SK-N-SH treated with all-trans-retinoic acid at 6 μM for 48 hours (cell line): ENCODE results near the gene TNP2.
"Not testable (repeated sequence)": the region's sequence is repeated elsewhere in the genome, so short reads cannot be mapped to it uniquely, and the experiment has no call there.

Experiments used
- CSDC2 ChIP-seq: fragments of 250-450 bp; sonication (Bioruptor Pico); IDR thresholded peaks from 2 replicates; pipeline ENCODE4 v1.5.0; 2020; ENCODE audit warnings: mild to moderate bottlenecking, moderate library complexity
- ZC3H10 ChIP-seq: fragments of 250-450 bp; sonication (Bioruptor Pico); IDR thresholded peaks from 2 replicates; pipeline ENCODE4 v1.5.1; 2021; ENCODE audit warnings: mild to moderate bottlenecking, moderate library complexity
- ZFP30 ChIP-seq: fragments of 450-650 bp; formaldehyde crosslinking; IDR thresholded peaks from 2 replicates; pipeline ENCODE4 v1.5.0; 2022; ENCODE audit warnings: mild to moderate bottlenecking, moderate library complexity
- ZNF70 ChIP-seq: fragments of 450-650 bp; formaldehyde crosslinking; IDR thresholded peaks from 2 replicates; pipeline ENCODE4 v1.5.0; 2020; ENCODE audit warnings: mild to moderate bottlenecking, moderate library complexity

- TF ChIP-seq CSDC2, ZFP30, ZC3H10, ZNF70 (CRISPR knock-in tag): not testable (repeated sequence)
Observed at GRCh38 chr16:11220507-11220906, 48.6 kb downstream of the TNP2 start.
